SK-N-DZ (cell line): ENCODE measurements around the gene CTBP2.
"Not testable (repeated sequence)": the region's sequence is repeated elsewhere in the genome, so short reads cannot be mapped to it uniquely, and the experiment has no call there.

Experiments
- DNase-seq: peaks from one replicate; pipeline ENCODE4 v3.0.0-alpha.2; 2015; ENCODE audit warnings: low spot score

The CTBP2 gene

DNA sequence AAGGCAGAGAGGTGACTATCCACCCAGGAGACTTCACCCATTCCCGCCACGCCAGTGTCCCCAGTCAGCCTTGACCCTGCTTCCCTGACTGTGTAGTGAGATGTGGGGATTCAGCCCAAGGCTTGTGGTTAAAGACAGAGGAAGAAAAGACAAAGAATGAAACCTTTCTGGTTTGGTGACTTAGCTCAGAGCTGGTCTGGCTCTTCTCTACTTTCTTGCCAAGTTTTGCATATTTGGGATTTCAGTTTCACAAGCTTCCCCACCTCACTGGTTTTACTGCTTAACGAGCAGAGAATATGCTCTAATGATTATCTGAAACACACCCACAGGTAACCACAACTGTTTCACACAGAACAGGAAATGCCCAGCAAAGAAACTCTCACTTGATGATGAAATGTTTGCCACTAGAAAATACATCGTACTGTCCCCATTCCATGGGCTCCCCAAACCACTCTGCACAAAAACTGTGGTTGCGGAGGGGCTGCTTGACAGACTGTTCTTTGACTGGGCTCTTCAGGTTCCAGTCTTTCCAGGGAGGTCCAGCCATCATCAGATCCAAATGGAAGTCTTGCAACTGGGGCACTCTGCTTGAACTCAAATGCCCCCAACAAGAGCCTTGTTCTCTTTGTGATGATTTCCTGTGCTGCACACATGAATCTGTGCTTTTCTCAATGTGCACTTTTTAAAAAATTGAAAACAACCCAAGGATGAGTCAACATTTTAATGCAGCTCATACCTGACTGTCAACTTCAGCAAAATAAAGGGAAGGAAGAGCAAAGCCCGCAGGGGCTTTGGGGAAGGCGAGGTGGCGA, 95.5 kb downstream of the CTBP2 start:
- DNase-seq: no peak

DNA sequence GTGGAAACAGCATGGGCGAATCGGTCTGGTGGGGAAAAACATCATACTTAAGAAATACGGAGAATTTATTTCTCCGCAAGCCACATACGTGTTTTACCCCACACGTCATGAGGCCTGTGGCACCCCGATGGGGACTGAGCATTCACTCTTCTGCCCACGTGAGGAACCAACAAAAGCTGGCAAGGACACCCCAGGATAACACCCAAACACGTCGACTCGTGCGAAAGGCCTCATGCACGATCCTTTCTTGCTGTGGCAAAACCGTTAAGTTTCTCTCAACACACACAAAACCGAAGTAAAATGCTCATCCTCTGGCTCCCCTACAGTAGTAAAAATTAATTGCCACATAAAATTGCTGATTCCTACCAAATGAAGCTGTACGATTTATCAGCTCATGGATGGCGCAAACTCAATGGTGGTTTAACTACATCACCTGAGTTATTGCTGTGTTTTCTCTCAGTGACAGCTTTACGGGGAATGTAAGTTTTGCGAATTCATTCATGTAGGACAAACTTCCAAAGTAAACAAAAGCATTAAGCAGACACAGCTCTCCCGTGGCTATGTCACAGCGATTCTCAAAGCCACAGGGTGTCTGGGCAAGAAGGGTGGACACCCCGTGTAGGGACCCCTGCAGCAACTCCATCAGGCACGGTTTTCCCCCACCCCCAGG, 97.0 kb downstream of the CTBP2 start:
- no peak for DNase-seq

DNA sequence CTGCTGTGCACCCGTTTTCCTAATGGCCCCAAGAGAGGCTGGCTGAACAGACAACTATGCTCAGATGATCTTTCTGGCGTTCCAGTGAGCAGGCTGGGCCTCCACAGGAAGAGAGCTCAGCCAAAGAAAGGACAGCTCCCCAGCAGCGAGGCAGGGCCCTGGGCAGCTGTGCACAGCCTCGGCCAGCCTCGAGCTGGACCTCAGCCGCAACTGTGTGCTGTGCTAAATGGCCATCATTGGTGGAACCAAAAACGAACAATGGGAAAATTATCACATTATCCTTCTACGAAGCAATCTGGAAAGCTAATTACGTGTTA, 97.5 kb downstream of the CTBP2 start:
- DNase-seq: no peak

DNA sequence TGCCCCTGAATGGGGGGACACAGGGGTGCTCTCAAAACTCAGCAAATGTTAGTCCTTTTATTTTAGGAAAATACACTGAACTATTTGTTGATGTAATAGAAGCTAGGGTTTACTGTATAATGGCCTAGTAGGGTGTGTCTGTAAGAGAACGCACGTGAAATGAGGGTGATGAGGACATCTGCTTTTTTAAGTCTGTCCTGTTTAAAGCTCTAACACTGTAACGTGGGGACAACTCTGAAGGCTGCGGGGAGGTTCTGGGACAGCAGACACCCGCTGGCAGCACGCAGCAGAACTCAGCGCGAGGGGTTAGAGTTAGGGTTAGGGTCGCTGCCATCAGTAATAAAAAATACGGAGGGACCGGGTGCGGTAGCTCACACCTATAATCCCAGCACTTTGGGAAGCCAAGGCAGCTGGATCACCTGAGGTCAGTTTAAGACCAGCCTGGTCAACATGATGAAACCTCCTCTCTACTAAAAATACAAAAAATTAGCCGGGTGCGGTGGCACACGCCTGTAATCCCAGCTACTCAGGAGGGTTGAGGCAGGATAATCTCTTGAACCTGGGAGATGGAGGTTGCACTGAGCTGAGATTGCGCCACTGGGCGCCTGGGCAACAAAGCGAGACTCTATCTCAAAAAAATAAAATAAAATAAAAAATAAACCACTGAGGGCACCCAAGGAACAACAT, 98.0 kb downstream of the CTBP2 start:
- no peak for DNase-seq

DNA sequence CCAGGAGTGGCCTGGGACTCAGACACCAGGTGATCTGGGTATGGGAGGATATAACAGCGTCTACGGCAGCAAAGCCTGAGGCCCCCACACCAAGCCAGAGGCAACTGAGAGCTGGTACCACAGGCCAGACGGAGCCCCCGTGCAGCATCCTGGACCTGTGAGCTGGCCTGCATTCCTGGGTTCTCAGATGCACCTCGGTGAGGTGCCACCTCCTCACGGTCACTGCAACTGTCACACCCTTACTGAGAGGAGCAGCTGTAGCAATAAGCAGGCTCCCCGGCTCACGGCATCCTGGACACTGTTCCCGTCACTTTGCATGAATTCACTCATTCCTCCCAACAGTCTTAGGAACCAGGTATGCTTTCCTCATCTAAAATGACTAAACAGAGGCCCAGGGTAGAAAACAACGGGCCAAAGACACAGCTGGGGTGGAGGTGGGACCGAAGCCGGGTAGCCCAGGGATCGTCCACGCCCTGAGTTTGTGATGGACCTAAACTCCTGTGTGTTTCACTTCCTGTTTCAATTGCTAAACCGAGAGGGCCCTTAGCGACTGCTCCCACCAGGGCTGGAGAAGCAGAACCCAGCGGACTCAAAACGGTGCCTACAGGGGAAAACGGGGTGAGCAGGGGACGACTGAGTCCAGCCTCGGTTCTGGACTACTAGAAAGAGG, 98.7 kb downstream of the CTBP2 start:
- DNase-seq: no peak

DNA sequence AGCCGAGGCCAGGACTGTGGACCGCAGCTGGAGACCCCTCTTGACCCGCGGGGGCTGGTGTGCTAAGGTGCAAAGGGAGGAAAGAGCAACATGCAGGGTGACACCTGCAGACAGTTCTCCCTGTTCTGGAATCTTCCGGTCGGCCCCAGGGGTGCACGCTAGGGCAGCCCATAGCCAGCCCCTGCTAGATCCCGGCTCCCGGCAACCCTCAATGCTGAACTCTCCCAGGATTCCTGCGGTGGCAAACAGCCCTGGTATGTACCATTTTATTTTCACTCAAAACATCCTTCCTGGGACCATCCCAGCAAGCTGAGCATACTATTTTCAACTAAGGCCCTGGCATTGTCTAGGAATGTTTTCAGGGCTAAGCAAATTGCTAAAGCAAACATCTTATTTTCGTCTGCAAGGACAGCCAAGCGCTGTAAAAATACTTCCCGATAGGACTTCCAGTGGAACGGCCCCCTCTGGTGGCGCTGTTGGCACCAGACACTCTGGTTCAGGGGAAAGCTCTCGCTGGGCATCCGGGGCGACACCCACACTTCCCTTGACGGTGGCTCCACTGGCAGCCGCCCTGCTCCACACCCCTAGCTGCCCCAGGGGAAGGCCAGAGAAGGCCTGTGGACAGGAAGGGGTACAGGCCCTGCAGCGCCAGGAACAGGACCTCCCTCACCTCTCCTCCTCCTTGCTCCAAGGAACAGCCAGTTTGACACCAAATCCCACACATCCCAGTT, 99.4 kb downstream of the CTBP2 start:
- peak; percentile 48 for DNase-seq

DNA sequence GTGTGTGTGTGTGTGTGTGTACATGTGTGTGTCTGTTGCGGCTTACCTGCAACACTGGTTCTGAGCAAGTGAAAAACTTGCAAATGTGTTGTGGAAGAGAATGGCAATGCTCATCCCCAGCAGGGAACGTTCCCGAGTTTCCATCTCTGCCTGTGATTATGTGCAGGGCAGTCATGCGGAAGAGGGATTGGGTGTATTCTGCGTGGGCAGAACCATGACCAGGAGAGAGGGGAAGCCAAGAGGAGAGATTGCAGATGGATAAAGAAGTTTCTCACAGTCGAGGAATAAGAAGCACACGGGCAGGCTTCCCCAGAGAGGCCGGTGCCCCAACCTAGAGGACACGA, 99.9 kb downstream of the CTBP2 start:
- no peak for DNase-seq

DNA sequence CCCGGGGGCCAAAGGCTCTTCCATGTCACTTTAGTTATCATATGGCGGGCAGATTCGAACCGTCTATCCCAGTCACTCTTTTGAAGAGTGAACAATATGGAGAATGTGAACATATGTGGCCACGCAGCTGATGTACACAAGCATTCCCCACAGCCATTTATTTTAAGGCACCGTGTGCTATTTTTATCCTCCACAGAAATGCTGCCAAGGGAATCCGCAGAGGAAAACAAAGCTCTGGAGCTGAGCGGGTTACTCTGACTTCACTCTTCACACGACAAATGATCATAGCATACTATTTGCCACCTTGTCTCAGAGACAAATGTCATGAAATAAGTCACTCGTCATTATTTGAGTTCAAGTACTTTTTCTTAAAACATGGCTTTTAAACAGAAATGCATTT, 100.3 kb downstream of the CTBP2 start:
- no peak for DNase-seq

DNA sequence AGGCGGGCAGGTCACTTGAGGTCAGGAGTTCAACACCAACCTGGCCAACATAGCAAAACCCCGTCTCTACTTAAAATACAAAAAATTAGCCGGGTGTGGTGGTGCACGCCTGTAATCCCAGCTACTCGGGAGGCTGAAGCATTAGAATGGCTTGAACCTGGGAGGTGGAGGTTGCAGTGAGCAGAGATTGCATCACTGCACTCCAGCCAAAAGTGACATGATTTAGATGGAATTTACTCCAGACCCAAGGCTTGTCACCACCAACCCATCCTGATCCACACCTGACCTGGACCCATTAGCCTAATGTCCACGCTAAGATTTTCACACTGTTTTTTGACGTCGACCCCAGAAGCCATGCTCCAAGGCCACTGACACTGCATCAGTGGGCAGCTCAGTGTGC, 101.0 kb downstream of the CTBP2 start:
- DNase-seq: not testable (repeated sequence)

DNA sequence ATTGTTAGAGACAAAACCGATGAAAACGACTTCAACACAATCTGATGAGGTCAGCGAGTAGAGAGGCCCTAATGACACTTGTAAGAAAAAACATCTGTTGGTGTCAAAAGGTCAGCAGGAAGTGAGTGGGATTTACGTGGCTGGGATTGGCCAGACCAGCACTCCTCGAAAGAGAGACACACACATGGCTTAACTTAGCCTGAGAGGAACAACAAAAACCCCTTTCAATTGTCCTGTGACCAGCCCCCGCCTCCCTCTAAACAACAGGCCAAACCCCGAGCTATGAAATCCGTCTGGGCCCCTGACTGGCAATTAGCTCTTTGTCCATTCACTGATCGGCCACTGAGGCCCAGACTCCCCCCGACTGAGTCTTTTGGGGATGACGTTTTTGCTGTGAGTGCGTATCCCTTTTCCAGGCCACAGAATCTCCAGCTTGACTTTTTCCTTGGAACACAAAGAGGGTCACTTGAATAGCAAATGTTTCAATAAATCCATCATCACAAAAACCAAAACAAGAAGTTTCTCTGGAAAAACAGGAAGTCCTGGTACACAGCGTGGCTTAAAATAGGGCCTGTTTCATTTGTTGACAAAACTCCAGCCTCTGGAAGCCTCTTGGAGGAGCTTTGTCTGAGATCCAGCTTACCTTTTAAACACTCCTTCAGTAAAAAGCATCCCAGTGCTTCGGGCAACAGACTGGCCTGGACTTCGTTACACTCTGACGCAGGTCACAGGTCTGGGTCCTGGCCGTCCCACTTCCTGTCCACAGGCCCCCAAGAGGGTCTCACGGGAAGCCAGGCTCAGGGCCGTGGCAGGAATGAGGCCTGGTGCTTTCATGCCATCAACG, 103.0 kb downstream of the CTBP2 start:
- peak; percentile 74 for DNase-seq

DNA sequence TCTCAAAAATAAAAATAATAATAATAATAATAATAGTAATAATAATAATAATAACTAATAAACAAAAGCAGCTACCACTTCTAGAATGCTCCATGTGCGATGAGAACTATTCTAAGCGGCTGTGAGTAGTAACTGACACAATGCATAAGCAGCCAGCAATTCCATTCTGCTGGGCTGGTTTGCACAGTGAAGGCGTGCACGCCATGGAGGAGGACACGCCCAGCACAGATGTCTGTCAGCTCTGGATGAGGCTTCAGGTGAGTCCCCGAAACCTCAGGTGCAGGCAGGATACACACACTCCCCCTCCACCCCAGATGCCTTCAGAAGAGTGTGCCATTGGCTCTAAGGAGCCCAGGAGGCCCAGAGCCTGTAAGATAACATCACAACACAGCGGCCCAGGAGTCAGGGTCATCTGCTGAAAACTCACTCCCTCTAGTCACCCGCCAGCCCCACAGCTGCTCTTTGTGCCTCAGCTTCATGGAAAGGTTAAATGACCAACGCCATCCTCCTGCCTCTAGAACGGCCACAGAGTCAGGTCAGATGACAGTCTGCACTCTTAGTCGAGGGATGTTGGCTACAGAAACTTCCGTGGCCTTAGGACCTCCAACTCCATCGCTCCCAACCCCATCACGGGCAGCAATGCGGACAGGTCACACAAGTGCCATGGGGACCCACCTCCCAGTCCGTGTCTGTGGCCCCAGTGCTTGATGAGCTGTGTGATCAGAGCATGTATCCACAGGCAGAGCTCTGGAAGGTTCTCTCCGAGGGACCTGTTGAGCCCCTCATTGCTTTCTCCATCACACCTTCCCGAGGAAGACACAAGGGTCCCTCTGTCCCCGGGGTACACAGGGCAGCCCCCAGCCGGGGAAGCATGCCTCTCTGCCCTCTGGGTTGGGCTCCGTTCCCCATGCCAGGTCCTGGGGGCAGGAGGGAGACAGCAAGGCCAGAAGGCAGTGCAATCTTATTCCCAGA, 103.9 kb downstream of the CTBP2 start:
- DNase-seq: peak; percentile 42

DNA sequence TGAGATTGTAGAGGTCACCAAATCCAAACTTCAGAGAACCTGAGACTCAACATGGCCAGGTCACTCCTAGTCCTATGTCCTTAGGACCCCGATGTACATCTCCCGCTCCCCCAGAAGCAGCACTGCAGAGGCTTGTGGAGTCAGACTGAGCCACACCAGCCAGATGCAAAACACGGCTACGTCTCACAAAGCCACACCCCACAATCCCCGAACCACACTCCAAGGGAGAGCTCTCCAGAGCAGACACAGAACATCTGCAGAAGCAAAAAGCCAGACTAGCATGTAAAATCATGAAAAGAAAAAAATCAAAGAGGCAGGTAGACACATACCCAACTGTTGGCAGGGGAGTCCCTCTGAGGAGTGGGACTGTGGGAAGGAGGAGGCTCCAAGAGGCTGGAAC, 104.9 kb downstream of the CTBP2 start:
- DNase-seq: no peak

DNA sequence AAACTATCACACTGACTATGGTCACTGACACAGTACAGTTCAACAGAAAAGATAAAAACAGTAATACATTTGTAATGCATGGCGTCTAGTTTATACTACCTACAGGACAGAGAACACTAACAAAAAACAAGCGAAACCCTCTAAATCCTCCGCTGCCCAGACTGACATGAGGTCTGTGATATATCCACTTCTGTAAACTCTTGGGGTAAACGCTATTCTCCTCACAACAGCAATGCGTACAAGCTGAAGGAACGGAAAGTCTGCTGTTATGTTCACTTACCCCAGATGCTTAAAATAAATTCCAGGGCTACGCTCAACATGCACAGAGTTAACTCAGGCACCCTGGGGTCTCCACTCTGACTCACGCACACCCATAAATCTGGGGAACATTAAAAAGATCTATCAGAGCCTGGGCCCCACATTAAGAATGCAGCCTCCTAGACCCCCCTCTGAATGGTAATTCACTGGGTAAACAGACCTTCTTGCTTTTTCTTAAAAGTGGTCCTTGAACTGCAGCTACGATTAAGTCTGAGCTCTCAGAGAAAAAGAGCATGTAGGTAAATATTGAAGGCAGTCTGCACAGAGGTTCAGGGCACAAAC, 105.6 kb downstream of the CTBP2 start:
- DNase-seq: no peak

DNA sequence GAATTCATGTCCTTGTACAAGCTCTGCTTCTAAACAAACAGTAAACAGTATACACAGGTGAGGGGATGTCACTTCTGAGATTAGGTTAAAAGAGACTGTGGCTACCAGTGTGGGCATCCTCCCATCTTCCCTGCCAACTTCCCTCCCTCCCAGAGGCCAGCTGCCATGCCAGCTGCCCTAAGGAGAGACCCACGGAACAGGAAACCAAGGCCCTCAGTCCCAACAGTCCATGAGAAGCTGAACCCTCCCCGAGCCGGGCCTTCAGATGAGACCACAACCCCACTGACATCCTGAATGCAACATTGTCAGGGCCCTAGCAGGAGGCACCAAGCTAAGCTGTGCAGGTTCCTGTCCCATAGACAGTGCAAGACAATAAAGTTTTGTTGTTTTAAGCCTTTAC, 106.1 kb downstream of the CTBP2 start:
- DNase-seq: no peak

DNA sequence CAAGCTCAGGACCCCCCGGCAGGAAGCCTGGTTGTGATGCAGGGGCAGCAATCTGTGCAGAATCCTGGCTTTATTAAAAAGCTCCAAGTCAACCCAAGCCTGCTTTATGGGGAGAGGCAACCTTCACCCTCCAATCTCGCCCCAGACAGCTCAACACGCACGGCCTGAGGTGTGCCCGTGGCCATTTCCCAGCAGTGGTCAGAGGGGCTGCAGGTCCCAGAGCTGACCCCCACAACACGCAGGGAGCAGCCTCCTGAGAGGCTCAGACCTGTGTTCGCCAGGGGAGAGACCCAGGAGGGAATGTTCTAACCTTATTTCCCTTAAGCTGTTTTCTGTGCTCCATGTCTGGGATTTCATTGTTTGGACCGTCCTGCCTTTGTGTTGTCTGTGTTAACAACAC, 108.2 kb downstream of the CTBP2 start:
- no peak for DNase-seq

DNA sequence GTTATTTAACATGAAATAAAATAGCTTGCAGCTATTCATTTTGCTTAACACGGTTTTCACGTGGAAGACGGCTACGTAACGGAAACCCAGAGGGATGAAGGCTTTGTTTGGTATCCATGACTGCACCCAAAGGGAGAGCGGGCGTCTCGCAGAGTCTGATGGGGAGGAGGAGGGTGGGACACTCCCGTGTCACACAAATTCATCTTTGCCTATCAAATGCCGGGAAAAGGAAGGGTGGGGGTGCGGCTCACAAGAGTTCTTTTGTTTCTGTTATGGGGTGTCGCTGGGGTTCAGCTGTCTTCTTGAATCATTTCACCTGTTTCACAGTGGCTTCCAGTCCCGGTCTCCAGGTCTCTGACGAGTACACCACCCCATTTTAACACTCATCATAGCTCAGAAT, 110.0 kb downstream of the CTBP2 start:
- DNase-seq: no peak

DNA sequence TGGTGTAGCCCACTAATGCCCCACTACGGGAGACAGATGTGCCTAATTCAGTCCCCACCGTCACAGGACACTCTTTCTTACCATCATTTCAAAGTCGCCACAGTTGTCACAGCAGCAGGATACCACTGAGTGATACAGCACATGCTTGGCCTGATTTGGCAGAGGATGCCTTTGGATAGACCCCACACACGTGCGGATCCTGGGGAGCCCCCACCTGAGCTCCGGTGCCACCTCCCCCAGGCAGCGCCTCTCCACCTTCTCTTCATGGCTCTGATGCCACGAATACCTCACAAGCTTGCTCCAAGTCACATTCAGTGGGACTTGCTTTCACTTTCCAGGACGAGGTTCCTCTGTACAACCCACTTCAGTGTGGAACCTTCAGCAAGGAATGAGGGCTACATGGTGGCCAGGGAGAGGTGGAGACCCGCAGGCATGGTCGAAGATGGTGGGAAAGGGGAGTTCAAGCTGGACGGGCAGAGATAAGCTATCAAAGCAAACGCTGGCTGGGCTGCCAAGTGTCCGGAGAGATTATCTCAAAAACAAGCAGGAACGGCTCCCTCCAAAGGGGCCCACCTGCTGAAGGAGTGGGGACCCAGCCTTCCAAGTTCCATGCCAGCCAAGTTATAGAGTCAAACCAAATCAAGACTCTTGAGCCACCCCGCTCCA, 111.0 kb downstream of the CTBP2 start:
- DNase-seq: no peak

DNA sequence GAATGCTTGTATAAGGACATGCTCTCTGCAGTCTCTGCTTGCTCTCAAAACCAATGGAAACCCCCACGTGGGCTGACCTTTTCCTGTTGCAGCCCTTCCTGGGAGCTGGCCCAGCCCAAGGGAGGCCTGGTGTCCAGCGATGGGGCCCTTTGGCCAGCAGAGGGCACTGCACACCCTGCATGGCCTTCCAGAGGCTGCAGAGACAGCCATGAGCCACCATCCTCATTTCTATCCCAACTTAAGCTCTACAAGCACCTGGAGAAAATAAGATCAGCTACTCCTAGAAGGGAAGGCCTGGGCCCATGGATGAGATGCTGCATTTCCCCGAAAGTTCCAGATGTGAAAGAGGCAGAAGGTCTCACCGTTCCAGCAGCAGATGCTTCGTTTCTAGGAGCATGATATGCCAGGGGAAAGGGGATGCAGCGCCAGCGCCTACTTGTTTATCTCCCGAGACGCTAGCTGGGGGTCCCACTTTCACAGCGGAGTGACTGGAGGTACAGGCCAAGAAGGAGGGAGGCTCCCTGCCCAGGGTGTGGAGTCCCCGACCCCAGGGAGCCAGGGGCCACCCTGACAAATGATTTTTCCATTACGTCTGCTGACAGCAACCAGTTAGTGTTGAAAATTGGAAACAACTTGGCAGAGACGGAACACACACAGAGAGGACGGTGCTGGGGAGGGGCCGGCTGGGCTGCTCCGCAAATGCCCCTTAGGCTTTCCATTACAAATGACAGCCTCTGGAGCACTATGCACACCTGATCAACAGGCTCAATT, 112.1 kb downstream of the CTBP2 start:
- peak; percentile 84 for DNase-seq
